Calu3 (cell line): ENCODE measurements around the gene SSU72. TPM values are rescaled to one million over a fixed set of nuclear protein-coding genes. Genes with fewer than 3 reads are reported as not detected.
"Not testable (repeated sequence)": the region's sequence is repeated elsewhere in the genome, so short reads cannot be mapped to it uniquely, and the experiment has no call there.

Source experiments
- BruUV-seq: library from RNA; stranded (reverse); fragments of 400-500 nt; replicated peaks from 2 replicates; lab custom pipeline; 2021; lab: Mats Ljungman, UMichigan
- CTCF ChIA-PET: fragments of 300-600 bp; sonication (Branson Sonifier 250); formaldehyde crosslinking; loops from one replicate; lab custom pipeline; 2022; ENCODE audit warnings: antibody characterized with exemption; lab: Charles Lee
- DNase-seq: peaks from one replicate; pipeline ENCODE4 v3.0.0; 2022
- H3K27ac Mint-ChIP-seq: one replicate; pipeline ENCODE4 v1.8.0; 2022; ENCODE audit warnings: mixed read lengths; ENCODE audit not compliant: unreplicated experiment
- H3K27me3 Mint-ChIP-seq: one replicate; pipeline ENCODE4 v1.8.0; 2022; ENCODE audit warnings: mixed read lengths; ENCODE audit not compliant: unreplicated experiment
- H3K36me3 Mint-ChIP-seq: one replicate; pipeline ENCODE4 v1.8.0; 2022; ENCODE audit warnings: mild to moderate bottlenecking, moderate library complexity, mixed read lengths; ENCODE audit not compliant: insufficient read depth, unreplicated experiment
- H3K4me1 Mint-ChIP-seq: one replicate; pipeline ENCODE4 v1.8.0; 2022; ENCODE audit warnings: mild to moderate bottlenecking, low read depth, mixed read lengths; ENCODE audit not compliant: unreplicated experiment
- H3K4me3 Mint-ChIP-seq: one replicate; pipeline ENCODE4 v1.8.0; 2022; ENCODE audit warnings: mild to moderate bottlenecking, low read depth, moderate library complexity, mixed read lengths; ENCODE audit not compliant: unreplicated experiment
- H3K9me3 Mint-ChIP-seq: one replicate; pipeline ENCODE4 v1.8.0; 2022; ENCODE audit warnings: low read depth, mixed read lengths; ENCODE audit not compliant: unreplicated experiment
- CTCF ChIP-seq: fragments of 200-600 bp; IDR thresholded peaks from one replicate; pipeline ENCODE4 v1.8.0; 2022; ENCODE audit warnings: antibody characterized with exemption; ENCODE audit not compliant: unreplicated experiment
- intact Hi-C: fragments of 100-400 bp; cut with micrococcal nuclease; formaldehyde crosslinking; loops from one replicate; pipeline ENCODE4 v1.10.0; 2022; ENCODE audit not compliant: unreplicated experiment
- total RNA-seq: library from RNA; stranded (reverse); gene quantifications from 2 replicates; pipeline ENCODE4 v1.2.3, GENCODE V29; 2022

Gene SSU72
- total RNA-seq, 1 experiment from 2014 or later = 105 TPM

DNA sequence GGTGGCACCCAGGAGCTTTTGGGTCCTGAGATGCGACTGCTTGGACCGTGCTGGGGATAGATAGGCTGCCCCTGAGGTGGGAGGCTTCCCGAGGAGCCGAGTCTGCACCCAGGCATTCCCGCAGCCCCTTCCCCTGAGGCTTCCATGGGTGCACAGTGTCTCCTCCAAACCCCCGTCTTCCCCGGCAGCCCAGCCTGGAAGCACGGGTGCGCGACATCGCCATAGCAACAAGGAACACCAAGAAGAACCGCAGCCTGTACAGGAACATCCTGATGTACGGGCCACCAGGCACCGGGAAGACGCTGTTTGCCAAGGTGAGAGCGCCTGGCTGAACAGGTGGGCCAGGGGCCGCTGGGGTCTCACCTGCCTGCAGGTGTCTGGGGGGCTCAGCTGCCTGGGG, 51.0 kb downstream of the SSU72 start:
- DNase-seq, BruUV-seq, H3K27me3 Mint-ChIP-seq, intact Hi-C loops, H3K4me3 Mint-ChIP-seq, H3K27ac Mint-ChIP-seq, H3K4me1 Mint-ChIP-seq, H3K9me3 Mint-ChIP-seq, CTCF ChIA-PET: not testable (repeated sequence)
- H3K36me3 Mint-ChIP-seq = peaks cover 22% of the 10 kb centered on the region

DNA sequence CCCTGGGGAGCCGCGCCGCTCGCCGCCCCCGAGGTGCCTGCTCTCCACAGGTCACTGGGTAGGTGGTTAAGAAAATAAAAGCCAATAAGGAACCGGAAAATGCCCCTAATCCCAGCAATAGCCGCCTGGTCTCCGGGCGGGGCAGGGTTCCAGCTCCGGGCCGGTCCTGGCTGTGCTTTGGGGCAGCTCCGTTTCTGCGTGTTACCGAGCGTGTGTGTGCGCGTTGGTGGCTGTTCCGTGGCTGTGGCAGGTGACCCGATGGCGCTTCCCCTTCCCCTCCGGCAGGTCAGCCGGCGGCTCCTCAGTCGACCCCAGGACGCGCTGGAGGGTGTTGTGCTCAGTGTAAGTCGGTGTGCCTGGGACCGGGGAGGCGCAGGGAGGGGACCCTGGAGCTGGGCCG, 51.4 kb downstream of the SSU72 start:
- H3K27ac Mint-ChIP-seq, BruUV-seq, DNase-seq, H3K9me3 Mint-ChIP-seq, H3K4me3 Mint-ChIP-seq, CTCF ChIA-PET, H3K4me1 Mint-ChIP-seq, H3K27me3 Mint-ChIP-seq, intact Hi-C loops: not testable (repeated sequence)
- H3K36me3 Mint-ChIP-seq = peaks cover 26% of the 10 kb centered on the region

DNA sequence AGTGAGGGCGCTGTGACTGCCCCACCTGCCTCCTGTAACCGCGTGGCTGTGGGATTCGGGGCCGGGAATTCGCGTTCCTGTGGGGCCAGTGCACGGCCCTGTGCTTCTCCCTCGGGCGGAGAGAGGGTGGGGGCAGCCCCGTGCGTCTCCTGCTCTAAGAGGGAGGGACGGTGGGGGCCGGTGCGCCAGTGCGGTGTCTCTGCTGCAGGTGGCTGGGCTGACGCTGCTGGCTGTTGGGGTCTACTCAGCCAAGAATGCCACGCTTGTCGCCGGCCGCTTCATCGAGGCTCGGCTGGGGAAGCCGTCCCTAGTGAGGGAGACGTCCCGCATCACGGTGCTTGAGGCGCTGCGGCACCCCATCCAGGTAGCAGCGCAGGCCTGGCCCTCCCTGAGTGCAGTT, 52.1 kb downstream of the SSU72 start:
- H3K27me3 Mint-ChIP-seq, BruUV-seq, H3K4me3 Mint-ChIP-seq, H3K4me1 Mint-ChIP-seq, CTCF ChIA-PET, DNase-seq, H3K9me3 Mint-ChIP-seq, H3K27ac Mint-ChIP-seq, intact Hi-C loops: not testable (repeated sequence)
- H3K36me3 Mint-ChIP-seq = peaks cover 31% of the 10 kb centered on the region

DNA sequence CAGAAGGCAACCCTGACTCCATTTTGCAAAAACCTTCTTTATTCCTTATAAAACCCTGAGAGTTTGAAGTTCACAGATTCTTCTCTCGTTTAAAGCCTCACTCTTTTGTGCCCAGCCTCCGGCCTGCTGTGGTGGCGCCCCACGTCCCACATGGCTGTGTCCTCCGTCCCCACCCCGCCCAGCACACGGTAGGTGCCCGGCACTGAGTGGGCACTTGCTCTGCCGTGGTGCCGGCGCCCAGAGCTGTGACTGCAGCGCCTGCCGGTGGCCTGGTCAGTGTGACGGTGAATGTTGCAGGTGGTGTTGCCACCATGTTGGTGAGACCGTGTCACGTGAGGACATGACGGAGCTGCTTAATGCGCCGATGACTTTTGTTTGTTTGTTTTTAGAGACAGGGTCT, 53.3 kb downstream of the SSU72 start:
- H3K4me3 Mint-ChIP-seq = no peak overlapping the region
- intact Hi-C loops = no loop called here
- H3K27ac Mint-ChIP-seq = no peak overlapping the region
- H3K9me3 Mint-ChIP-seq = no peaks in the 10 kb centered on the region
- CTCF ChIA-PET = no interaction called here
- BruUV-seq = no TSS peak
- no peak for TF ChIP-seq CTCF
- DNase-seq = no peak
- no peaks in the 10 kb centered on the region for H3K27me3 Mint-ChIP-seq
- no peaks in the 10 kb centered on the region for H3K4me1 Mint-ChIP-seq
- H3K36me3 Mint-ChIP-seq = peaks cover 31% of the 10 kb centered on the region

- BruUV-seq, intact Hi-C loops, H3K9me3 Mint-ChIP-seq, H3K27me3 Mint-ChIP-seq, H3K4me3 Mint-ChIP-seq, CTCF ChIA-PET, H3K27ac Mint-ChIP-seq, DNase-seq, H3K4me1 Mint-ChIP-seq: not testable (repeated sequence)
- peaks cover 24% of the 10 kb centered on the region for H3K36me3 Mint-ChIP-seq
These were observed 54.7 kb downstream of the SSU72 start for GRCh38 chr1:1519805-1520505.

DNA sequence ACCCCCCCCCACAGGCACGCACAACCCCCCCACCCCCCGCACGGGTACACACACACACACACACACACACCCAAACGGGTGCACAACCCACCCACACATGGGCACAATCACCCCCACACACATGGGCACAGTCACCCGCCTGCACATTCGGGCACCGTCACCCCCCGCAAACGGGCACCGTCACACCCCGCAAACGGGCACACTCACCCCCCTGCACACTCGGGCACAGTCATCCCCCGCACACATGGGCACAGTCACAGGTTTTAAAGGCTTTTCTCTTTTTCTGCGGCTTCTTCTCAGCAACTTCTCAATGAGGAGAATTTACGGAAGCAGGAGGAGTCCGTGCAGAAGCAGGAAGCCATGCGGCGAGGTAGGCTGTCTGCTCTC, 56.0 kb downstream of the SSU72 start:
- H3K9me3 Mint-ChIP-seq, H3K27ac Mint-ChIP-seq, BruUV-seq, H3K4me1 Mint-ChIP-seq, intact Hi-C loops, H3K4me3 Mint-ChIP-seq, H3K27me3 Mint-ChIP-seq, CTCF ChIA-PET, DNase-seq: not testable (repeated sequence)
- peaks cover 28% of the 10 kb centered on the region for H3K36me3 Mint-ChIP-seq
